Ovary (tissue), 3 donors: ENCODE measurements around the gene PRCD.

Experiments
- CTCF ChIP-seq, 3 donors: fragments of 450-650 bp in 2 of 3; fragments of 200-600 bp in 1 of 3; IDR thresholded peaks; one replicate each; pipeline versions ENCODE4 v1.5.1 to v1.8.0; 2016 to 2022; ENCODE audit warnings: antibody characterized with exemption in 3 of 3, mild to moderate bottlenecking in 1 of 3
- EP300 ChIP-seq: sonication (generic); formaldehyde crosslinking; IDR thresholded peaks from one replicate; pipeline ENCODE4 v1.6.1; 2017; ENCODE audit warnings: antibody characterized with exemption
- POLR2A ChIP-seq: fragments of 450-650 bp; IDR thresholded peaks from one replicate; pipeline ENCODE4 v1.6.1; 2017; ENCODE audit warnings: antibody characterized with exemption, mild to moderate bottlenecking, moderate library complexity
- donor health status: DM: no; HTN: no; CAD: no.

DNA sequence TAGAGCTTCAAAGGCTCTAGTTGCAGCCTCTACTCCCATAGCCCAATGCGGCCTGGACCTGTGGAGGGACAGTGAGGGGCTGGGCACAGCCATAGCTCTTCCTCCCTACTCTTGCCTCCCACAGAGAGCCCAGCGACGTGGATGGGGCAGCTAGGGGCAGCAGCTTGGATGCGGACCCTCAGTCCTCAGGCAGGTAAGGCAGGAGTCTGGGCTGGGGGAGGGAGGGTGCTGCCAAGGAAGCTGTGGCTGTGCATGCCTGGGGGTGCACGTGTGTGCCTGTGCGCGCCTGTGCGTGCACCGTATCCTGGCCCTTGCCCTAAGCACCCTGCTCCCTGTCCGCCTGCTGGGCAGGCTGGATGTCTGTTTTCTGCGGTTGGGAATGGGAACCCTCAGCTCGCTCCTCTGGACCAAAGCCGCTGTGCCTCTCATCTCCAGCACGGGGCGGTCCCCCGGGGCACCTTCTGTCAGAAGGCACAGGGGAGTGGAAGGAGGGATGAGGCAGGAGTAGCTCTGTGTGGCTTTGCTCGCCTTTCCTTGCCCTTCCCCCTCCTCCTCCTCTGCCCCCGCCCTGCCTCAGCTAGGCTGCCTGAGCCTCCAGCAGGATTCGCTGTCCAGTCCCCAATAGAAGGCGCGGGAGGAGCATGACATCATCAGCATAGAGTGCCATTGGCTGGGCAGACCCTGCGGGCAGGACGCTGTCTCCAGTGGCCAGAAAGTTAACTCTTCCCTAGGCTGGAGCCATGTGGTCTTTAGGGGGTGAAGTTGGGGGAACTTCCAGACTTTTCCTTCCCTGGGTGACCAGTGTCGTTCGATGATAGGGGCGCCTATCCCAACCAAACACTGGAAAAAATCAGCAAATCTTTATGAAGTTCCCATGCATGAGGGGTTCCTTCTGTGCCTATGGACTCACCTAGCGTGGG, 797 bp downstream of the PRCD start:
- peak; percentile 25 to 45 (median 27) for TF ChIP-seq CTCF (IDR thresholded peaks at IDR 0.05)
- TF ChIP-seq EP300, result no peak
- peak; percentile 29 for TF ChIP-seq POLR2A
